Transverse colon (tissue), 4 donors: ENCODE measurements around the gene DPM2. TPM values are rescaled to one million over a fixed set of nuclear protein-coding genes. Genes with fewer than 3 reads are reported as not detected.

ENCODE experiments used
- DNase-seq: peaks from one replicate; pipeline ENCODE4 v3.0.0-alpha.2; 2019
- H3K27ac ChIP-seq, 4 donors: fragments of 200-600 bp; sonication (generic); 2 replicates each; pipeline ENCODE4 v1.5.1; 2016 to 2018; ENCODE audit warnings: inconsistent platforms in 4 of 4
- H3K27me3 ChIP-seq: fragments of 200-600 bp; sonication (generic); 2 replicates; pipeline ENCODE4 v1.5.1; 2017; ENCODE audit warnings: inconsistent platforms
- H3K36me3 ChIP-seq, 4 donors: fragments of 200-600 bp; sonication (generic); 2 replicates each; pipeline ENCODE4 v1.5.1; 2017 to 2019; ENCODE audit warnings: inconsistent platforms in 4 of 4
- H3K4me1 ChIP-seq, 4 donors: fragments of 200-600 bp; sonication (generic); 2 replicates each; pipeline ENCODE4 v1.5.1; 2017 to 2020; ENCODE audit warnings: inconsistent platforms in 4 of 4
- H3K4me3 ChIP-seq, 4 donors: fragments of 200-600 bp; sonication (generic); 1 replicate in 1 of 4; 2 replicates in 3 of 4; pipeline versions ENCODE4 v1.5.1 to v1.6.1; 2017 to 2019; ENCODE audit warnings: inconsistent platforms in 4 of 4
- H3K9me3 ChIP-seq, 2 donors: fragments of 200-600 bp; sonication (generic); 2 replicates each; pipeline ENCODE4 v1.5.1; 2017 to 2019; ENCODE audit warnings: inconsistent platforms in 2 of 2
- CTCF ChIP-seq, 5 experiments: fragments of 200-600 bp in 3 of 5; fragments of 450-650 bp in 2 of 5; sonication (generic) in 3 of 5; IDR thresholded peaks; 1 replicate in 2 of 5; 2 replicates in 3 of 5; pipeline ENCODE4 v1.5.1; 2016 to 2017; ENCODE audit warnings: antibody characterized with exemption in 5 of 5, inconsistent platforms in 3 of 5, mild to moderate bottlenecking in 2 of 5, moderate library complexity in 1 of 5
- EP300 ChIP-seq: sonication (generic); formaldehyde crosslinking; IDR thresholded peaks from one replicate; pipeline ENCODE4 v1.6.1; 2017; ENCODE audit warnings: antibody characterized with exemption, low read depth
- POLR2A ChIP-seq: fragments of 450-650 bp; IDR thresholded peaks from one replicate; pipeline ENCODE4 v1.6.1; 2016; ENCODE audit warnings: antibody characterized with exemption, mild to moderate bottlenecking, moderate library complexity
- POLR2AphosphoS5 ChIP-seq, 3 donors: sonication (generic); formaldehyde crosslinking; IDR thresholded peaks; one replicate each; pipeline ENCODE4 v1.6.1; 2016; ENCODE audit warnings: antibody characterized with exemption in 3 of 3
- WGBS, 2 donors: methylation state at CpG; one replicate each; pipeline ENCODE4 v1.1.5; 2018; ENCODE audit warnings: low coverage in 1 of 2; 5-methylcytosine and 5-hydroxymethylcytosine counted together
- in situ Hi-C, 4 donors: fragments of 200-750 bp; cut with MboI; loops; one replicate each; pipeline versions ENCODE4 v1.15.0 to v1.15.1; 2017; ENCODE audit warnings: low sequenced_read_pairs in 3 of 4, low pct_ligation_motif_present in 1 of 4, low pct_unique_long_range_greater_than_20kb in 1 of 4
- intact Hi-C: fragments of 100-400 bp; cut with DNase I; formaldehyde crosslinking; loops from one replicate; pipeline ENCODE4 v1.15.1; 2023; ENCODE audit warnings: low total_unique reads
- total RNA-seq, 4 donors: library from RNA; depleted of rRNA; stranded (reverse); fragments of >200 nt; gene quantifications; one replicate each; pipeline ENCODE4 v1.1.0, GENCODE V29; 2016

DPM2 gene
- total RNA-seq, 4 donors from 2014 or later = 20.6 to 249 (median 26.3) TPM

DNA sequence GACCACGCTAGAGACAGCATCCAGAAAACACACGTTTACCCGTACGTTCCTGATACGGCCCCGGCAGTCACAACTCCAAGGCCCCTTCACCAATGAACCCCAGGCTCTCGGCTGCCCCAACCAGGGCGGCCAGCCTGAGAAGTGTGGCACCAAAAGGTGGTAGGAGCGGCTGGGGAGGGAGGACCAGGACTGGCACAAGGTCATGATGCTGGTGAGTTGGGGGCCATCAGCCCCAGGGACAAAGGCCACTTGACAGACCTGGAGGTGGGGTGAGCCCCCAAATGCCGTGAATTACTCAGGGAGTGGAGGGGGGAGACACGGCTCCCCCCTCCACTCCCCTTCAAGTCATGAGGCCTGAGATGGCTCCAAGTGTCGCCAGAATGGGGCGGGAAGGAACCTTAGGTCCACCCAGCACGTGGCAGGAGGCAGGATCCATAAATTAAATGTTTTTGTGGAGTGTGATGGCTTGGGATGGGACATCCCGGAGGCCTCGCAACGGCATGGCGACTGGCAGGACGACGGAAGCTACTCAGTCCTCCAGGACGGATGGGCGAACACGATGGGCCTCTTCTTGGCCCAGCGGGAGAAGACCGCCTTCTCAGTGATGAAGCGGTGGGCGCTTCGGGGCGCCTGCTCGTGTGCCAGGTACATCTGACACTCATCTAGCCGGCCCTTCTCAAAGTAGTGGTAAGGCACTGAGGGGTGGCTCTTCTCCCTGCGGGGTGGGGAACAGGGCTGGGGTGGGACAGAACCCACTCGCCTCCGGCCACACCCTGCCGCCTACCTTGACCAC is 29.6 kb downstream of the DPM2 start:
- Histone ChIP-seq H3K27me3 (no peaks in the 10 kb centered on the region), H3K36me3 (no peaks in the 10 kb centered on the region), H3K27ac (no peak overlapping the region), H3K4me3 (no peak overlapping the region), H3K9me3 (no peaks in the 10 kb centered on the region), H3K4me1 (peaks cover 48 to 72% (median 54%) of the 10 kb centered on the region in 4 donors)
- TF ChIP-seq EP300 (no peak), POLR2AphosphoS5 (IDR thresholded peaks at IDR 0.05) (no peak), POLR2A (no peak), CTCF (IDR thresholded peaks at IDR 0.05) (no peak)
- WGBS, 2 donors = 87 to 90% methylated on average over 4 to 33 of the region's 35 CpGs
- intact Hi-C loops (no loop called here), in situ Hi-C loops (loop anchor here in 3 of 4 donors (25.0 kb wide), 2 partner anchors 121 to 321 kb away; partner anchors contain the start of genes CDK9 (in 1 of the 3) and SH2D3C (in 1 of the 3))
- DNase-seq = peak; percentile 8

- TF ChIP-seq EP300 (no peak), CTCF (IDR thresholded peaks at IDR 0.05) (no peak), POLR2A (no peak), POLR2AphosphoS5 (IDR thresholded peaks at IDR 0.05) (no peak)
- H3K36me3 ChIP-seq = no peaks in the 10 kb centered on the region
- in situ Hi-C loops = loop anchor here in 3 of 4 donors (25.0 kb wide), 2 partner anchors 118 to 318 kb away; partner anchors contain the start of genes CDK9 (in 1 of the 3) and SH2D3C (in 1 of the 3)
- DNase-seq = peak; percentile 63
- H3K4me3 ChIP-seq = peak overlapping the region in 1 of 4 donors; percentile 40
- WGBS, 2 donors = 61 to 75% methylated on average over 5 to 12 of the region's 12 CpGs
- peak overlapping the region; percentile 76 to 89 (median 84) for H3K27ac ChIP-seq
- H3K9me3 ChIP-seq = no peaks in the 10 kb centered on the region
- no peaks in the 10 kb centered on the region for H3K27me3 ChIP-seq
- intact Hi-C loops = no loop called here
- peaks cover 43 to 75% (median 48%) of the 10 kb centered on the region in 4 donors for H3K4me1 ChIP-seq
Observed at GRCh38 chr9:127905788-127906191, 31.9 kb downstream of the DPM2 start.

- in situ Hi-C loops (loop anchor here in 3 of 4 donors (25.0 kb wide), 2 partner anchors 118 to 318 kb away; partner anchors contain the start of genes CDK9 (in 1 of the 3) and SH2D3C (in 1 of the 3)), intact Hi-C loops (no loop called here)
- WGBS, 2 donors = 48% methylated on average over 4 of the region's 5 CpGs; no CpG with 5 or more reads in 1 of the 2 donors
- Histone ChIP-seq H3K36me3 (no peaks in the 10 kb centered on the region), H3K4me1 (peaks cover 42 to 75% (median 48%) of the 10 kb centered on the region in 4 donors), H3K27ac (peak overlapping the region; percentile 76 to 89 (median 84)), H3K9me3 (no peaks in the 10 kb centered on the region), H3K4me3 (peak overlapping the region in 1 of 4 donors; percentile 40), H3K27me3 (no peaks in the 10 kb centered on the region)
- TF ChIP-seq EP300 (no peak), POLR2AphosphoS5 (IDR thresholded peaks at IDR 0.05) (peak in 2 of 3 donors; percentile 80 to 84), CTCF (IDR thresholded peaks at IDR 0.05) (no peak), POLR2A (peak; percentile 77)
- DNase-seq = peak; percentile 80
Observed at GRCh38 chr9:127905004-127905728, 32.5 kb downstream of the DPM2 start.

DNA sequence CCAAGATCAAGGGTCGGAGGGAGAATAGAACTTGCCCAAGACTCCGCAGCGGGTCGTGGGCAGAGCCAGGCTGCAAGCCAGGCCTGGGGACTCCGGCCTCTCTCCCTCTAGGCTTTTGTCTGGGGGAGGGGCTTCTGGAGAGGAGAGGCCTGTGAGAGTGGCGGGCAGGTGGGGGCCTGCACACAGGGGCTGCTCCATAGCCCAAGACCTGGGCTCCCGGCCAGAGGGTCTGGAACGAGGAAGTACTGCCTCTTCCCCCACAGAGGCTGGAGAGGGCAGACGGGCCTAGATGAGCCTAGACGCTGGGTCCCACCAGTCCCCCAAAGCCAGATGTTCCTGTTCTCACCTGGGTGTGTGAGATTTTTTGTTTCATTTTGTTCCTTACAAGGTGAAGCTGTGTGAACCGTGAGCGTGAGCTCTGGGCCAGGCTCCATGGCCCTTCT is 33.1 kb downstream of the DPM2 start:
- peak overlapping the region; percentile 76 to 89 (median 84) for H3K27ac ChIP-seq
- no peak for DNase-seq
- TF ChIP-seq CTCF (IDR thresholded peaks at IDR 0.05) = no peak
- TF ChIP-seq POLR2AphosphoS5 (IDR thresholded peaks at IDR 0.05) = no peak
- no peak for TF ChIP-seq POLR2A
- TF ChIP-seq EP300 = no peak
- 68% methylated on average over 12 of the region's 12 CpGs; no CpG with 5 or more reads in 1 of the 2 donors for WGBS, 2 donors
- peak overlapping the region in 1 of 4 donors; percentile 40 for H3K4me3 ChIP-seq
- H3K27me3 ChIP-seq = no peaks in the 10 kb centered on the region
- no peaks in the 10 kb centered on the region for H3K36me3 ChIP-seq
- no peaks in the 10 kb centered on the region for H3K9me3 ChIP-seq
- in situ Hi-C loops (loop anchor here in 3 of 4 donors (25.0 kb wide), 2 partner anchors 117 to 317 kb away; partner anchors contain the start of genes CDK9 (in 1 of the 3) and SH2D3C (in 1 of the 3)), intact Hi-C loops (no loop called here)
- H3K4me1 ChIP-seq = peaks cover 46 to 81% (median 54%) of the 10 kb centered on the region in 4 donors
